HuH-7 (cell line): ENCODE measurements around the gene SP110.
"Not testable (repeated sequence)": the region's sequence is repeated elsewhere in the genome, so short reads cannot be mapped to it uniquely, and the experiment has no call there.

Experiments used
- DNase-seq: peaks from one replicate; pipeline ENCODE4 v3.0.0; 2011; ENCODE audit warnings: low spot score

SP110 gene

GRCh38 chr2:230124757-230125431 lies 94.9 kb downstream of the SP110 start:
- DNase-seq, result no peak

DNA sequence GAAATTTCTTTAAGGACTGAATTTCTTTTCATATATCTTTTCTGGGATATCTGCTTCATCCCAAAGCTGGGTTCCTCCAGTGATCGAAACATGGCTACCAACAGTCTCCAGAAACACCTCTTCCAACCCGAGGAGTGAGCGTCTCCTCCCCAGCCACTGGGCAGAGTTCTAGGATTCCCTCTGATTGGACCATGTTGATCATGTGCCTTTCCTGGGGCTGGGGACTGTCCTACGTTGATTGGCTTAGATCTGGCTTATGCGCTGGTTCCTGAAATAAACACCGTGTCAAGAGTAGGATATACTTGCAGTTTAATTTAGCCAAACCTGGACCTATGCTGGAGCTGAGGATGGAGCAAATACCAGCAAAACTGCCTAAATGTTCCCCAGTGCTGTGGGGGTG lies 95.5 kb downstream of the SP110 start:
- no peak for DNase-seq

DNA sequence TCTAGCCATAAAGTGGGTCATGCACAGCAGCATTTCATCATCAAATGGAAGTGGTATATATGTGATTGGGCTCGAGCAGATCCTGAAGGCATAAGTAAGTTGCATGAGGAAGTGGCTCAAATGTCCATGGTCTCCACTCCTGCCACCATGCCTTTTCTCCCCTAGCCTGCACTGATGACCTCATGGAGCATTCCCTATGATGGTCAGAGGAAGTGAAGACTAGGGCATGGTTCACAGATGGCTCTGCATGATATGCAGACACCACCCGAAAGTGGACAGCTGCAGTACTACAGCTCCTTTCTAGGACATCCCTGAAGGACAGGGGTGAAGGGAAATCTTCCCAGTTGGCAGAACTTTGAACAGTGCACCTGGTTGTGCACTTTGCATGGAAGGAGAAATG lies 99.4 kb downstream of the SP110 start:
- not testable (repeated sequence) for DNase-seq

GRCh38 chr2:230119827-230120226 lies 100.0 kb downstream of the SP110 start:
- DNase-seq, result not testable (repeated sequence)
